ENCODE results near the gene FAM222B.
"Not testable (repeated sequence)": the region's sequence is repeated elsewhere in the genome, so short reads cannot be mapped to it uniquely, and the experiment has no call there.

The FAM222B gene

GRCh38 chr17:28745786-28746411, 96.7 kb downstream of the FAM222B start:
- no peak for DNase-seq (ENCODE audit: low read depth in 3 of 3)

GRCh38 chr17:28744972-28745785, 97.4 kb downstream of the FAM222B start:
- DNase-seq (ENCODE audit: low read depth in 3 of 3), result no peak

DNA sequence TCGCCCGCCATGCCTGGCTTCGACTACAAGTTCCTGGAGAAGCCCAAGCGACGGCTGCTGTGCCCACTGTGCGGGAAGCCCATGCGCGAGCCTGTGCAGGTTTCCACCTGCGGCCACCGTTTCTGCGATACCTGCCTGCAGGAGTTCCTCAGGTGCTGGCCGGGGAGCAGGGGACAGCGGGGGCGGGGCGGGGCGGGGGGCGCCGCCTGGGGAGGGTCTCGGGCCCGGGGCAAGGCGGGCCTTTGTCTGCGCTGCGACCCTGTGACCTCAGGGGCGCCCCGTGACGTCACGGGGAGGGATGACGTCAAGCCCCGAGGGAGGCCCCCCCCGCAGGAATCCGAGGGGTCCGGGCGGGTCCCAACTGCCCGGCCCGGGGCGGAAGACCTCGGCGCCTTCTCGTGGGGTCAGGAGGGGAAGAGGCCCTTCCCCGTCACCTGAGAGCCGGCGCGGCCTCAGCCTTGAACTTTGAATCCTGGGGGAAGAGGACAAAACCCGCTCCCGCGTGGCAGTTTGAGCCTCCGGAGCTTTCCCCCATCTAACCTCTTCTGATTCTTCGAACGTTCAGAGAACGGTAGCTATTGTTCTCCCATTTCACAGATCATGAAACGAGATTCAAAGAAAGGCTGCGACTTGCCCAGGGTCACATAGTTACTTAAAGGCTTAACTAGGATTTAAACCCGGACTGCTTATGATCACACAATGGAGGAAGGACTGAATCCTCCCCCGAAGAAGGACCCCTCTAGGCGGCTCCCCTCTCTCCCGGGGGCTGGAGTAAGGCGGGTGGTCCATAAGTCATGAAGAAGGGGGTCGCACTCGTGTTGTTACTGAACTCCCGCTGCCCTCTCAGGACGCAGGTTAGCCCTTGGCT, 98.3 kb downstream of the FAM222B start:
- no peak for DNase-seq (ENCODE audit: low read depth in 3 of 3)

DNA sequence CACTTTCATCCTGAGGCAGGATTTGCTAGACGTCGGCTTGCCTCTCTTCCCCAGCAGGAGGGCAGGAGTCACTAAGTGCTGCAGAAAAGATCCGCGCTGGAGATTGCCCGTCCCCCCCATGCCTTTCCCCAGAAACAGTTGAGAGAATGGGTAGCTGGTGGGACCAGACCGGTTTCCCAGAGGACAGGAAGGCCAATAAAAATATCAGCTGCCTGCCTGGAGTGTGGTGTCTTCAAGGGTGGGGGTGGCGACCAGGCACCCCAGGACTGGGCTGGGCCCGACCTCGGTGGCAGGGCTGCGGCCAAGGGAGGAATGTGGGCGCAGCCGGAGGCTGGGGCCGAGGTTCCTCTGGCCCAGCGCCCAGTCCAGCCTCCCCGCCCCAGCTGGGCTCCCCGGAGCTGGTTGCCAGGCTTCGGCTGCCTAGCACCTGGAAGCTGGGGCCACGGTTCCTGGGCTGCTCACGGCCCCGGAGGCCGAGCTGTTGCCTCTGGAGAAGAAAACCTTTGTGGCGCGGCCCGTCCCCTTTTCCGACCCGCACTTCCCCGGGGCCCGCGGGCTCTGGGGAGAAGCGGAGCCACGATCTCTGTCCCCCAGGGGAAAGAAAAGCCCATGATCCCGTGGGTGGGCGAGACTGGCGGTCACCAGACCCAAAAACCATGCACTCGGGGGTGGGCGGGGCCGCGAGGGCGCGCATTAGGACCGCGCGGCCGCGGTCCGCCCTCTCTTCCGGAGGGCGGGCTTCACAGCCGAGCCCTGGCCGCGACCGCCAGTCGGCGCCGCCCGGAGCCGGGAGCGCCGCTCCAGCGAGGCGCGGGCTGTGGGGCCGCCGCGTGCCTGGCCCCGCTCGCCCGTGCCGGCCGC, 99.1 kb downstream of the FAM222B start, which contains the start of gene TRAF4:
TRAF4 (plus strand) TSS at position 769 of the 861 bp plus-strand sequence. CDS start 102 bp downstream, outside the sequence.
- peak; percentile 51 to 80 (median 56) for DNase-seq (ENCODE audit: low read depth in 3 of 3)

DNA sequence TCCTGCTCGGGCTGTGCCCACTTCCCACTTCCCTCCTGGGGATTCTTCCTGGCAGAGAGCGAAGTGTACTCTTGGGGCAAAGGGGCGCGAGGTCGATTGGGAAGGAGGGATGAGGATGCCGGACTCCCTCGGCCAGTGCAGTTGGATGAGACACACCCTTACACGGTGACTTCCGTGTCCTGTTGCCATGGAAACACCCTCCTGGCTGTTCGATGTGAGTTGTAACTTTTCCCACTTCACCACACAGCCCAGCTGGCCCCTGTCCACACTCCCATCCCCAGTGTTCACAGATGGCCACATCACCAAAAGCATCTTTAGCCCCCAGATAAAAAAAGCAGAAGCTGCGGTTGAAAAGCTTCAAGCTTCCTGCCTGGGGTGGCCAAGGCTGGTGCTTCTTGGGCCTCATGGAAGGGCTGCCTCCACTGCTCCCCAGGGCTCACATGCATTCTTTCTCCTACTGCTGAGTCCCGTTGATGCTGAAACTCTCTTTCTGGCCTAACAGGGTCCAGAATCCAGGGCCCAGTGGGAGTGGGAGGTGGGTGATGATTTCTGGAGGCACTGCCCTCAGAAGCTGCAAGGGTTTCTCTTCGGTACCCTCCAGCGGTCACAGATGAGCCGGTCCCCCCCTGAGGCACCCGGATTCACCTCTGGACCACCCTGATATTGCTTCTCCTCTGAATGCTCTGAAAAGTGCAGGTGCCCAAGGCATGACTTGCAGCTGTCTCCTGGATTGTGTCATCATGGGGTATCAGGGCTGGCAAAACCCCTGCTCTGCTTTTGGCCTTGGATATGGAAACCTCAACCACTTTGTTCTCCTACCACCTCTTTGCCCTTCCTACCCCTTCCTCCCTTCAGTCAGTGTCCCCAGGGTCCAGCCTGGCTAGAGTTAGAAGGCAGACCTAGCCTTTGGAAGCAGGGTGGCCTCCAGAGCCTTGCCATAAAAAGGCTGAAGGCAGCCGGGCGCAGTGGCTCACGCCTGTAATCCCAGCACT, 100.9 kb downstream of the FAM222B start:
- DNase-seq (ENCODE audit: low read depth in 3 of 3), result no peak

DNA sequence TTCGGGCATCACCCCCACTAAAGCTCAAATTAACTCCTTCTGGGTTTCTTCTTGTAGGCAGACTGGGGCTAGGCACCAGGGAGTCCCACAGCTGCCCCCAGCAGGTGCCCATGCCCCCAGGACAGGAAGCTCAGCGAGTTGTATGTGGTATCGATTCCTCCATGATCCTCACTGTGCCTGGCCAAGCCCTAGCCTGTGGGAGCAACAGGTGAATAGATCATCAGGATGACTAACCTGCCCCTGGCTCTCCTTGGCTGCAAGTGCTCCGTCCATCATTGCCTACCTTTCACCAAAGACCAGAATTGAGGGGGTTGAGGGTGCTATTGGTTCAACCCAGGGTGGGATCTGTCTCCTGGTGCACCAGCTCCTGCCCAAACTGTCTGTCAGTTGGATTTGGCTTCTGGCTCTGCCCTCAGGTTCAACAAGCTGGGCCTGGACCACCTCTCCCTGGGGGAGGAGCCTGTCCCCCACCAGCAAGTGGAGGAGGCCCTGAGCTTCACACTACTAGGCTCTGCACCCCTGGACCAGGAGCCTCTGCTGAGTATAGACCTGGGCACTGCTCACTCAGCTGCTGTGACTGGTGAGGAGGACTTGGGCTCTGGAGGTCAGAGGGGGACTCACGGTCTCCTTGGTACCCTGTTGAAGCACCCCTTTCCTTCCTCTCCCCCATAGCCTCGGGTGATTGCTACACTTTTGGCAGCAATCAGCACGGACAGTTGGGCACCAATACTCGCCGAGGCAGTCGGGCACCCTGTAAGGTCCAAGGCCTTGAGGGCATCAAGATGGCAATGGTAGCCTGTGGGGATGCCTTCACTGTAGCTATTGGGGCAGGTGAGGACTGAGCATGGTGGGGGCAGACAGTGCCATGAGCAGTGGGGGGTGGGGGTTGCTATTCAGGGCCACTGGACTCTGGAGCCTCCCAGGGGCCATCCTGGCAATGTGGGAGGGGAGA, 101.9 kb downstream of the FAM222B start:
- DNase-seq (ENCODE audit: low read depth in 3 of 3), result no peak

DNA sequence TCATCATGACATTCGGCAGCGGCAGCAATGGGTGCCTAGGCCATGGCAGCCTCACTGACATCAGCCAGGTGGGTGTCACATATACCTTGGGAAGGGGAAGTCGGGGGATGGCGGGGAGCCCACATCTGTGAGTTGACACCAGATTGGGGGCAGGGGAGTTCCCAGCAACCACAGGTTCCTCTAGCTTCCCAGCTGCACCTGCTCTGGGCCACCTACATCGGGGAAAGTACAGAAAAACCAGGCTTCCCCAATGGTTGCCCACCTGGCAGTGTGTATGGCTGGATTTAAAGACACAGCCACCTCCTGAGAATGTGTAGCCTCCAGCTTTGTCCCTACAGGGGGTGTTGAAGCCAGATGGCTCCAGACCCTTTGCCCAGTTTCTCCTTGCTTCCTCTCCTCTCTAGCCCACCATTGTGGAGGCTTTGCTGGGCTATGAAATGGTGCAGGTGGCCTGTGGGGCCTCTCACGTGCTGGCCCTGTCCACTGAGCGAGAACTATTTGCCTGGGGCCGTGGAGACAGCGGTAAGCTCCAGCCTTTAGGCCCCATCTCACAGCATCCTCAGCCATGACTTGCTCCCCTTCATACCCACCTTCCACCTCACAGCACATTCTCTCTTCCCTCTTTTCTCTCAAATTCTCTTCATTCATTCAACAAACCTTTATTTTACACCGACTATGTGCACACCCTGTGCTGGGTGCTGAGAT, 103.8 kb downstream of the FAM222B start:
- DNase-seq (ENCODE audit: low read depth in 3 of 3), result no peak

DNA sequence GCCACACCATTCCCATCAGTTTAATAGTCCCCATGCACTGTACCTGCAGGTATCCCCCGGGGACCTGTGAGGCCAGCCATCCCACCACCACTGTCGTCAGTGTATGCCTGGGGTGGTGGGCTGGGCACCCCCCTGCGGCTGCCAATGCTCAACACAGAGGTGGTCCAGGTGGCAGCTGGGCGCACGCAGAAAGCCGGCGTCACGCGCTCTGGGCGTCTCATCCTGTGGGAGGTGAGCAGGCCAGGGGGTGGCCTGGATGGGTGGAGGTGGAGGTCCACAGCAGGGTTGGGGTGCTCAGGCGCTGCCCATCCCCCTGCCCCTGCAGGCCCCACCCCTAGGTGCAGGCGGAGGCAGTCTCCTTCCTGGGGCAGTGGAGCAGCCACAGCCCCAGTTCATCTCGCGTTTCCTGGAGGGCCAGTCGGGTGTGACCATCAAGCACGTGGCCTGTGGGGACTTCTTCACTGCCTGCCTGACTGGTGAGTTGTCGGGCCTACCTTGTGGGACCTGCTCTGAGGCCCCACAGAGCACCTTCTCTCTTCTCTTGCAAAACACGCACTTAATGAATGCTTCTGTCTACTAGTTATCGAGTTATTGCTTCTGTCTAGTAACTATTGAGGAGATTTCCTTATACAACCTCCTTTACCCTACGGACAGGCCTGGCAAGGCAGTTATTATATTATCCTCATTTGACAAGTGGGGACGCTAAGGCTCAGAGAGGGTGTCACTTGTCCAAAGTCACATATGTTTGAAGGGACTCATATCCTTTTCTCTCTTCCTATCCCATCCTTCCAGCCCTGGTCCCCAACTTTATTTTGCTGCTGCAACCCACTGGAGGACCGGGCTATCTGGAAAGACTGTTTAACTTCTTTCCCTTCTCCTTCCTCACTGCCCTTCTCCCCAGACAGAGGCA, 104.6 kb downstream of the FAM222B start:
- no peak for DNase-seq (ENCODE audit: low read depth in 3 of 3)

GRCh38 chr17:28737316-28737715, 105.3 kb downstream of the FAM222B start:
- DNase-seq (ENCODE audit: low read depth in 3 of 3), result no peak

DNA sequence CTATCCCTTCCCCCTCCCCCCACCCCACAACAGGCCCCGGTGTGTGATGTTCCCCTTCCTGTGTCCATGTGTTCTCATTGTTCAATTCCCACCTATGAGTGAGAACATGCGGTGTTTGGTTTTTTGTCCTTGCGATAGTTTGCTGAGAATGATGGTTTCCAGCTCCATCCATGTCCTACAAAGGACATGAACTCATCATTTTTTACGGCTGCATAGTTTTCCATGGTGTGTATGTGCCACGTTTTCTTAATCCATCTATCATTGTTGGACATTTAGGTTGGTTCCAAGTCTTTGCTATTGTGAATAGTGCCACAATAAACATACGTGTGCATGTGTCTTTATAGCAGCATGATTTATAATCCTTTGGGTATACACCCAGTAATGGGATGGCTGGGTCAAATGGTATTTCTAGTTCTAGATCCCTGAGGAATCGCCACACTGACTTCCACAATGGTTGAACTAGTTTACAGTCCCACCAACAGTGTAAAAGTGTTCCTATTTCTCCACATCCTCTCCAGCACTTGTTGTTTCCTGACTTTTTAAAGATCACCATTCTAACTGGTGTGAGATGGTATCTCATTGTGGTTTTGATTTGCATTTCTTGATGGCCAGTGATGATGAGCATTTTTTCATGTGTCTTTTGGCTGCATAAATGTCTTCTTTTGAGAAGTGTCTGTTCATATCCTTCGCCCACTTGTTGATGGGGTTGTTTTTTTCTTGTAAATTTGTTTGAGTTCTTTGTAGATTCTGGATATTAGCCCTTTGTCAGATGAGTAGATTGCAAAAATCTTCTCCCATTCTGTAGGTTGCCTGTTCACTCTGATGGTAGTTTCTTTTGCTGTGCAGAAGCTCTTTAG, 106.4 kb downstream of the FAM222B start:
- not testable (repeated sequence) for DNase-seq (ENCODE audit: low read depth in 3 of 3)

- no peak for DNase-seq (ENCODE audit: low read depth in 3 of 3)
These were observed 107.3 kb downstream of the FAM222B start for GRCh38 chr17:28735242-28735722.

DNA sequence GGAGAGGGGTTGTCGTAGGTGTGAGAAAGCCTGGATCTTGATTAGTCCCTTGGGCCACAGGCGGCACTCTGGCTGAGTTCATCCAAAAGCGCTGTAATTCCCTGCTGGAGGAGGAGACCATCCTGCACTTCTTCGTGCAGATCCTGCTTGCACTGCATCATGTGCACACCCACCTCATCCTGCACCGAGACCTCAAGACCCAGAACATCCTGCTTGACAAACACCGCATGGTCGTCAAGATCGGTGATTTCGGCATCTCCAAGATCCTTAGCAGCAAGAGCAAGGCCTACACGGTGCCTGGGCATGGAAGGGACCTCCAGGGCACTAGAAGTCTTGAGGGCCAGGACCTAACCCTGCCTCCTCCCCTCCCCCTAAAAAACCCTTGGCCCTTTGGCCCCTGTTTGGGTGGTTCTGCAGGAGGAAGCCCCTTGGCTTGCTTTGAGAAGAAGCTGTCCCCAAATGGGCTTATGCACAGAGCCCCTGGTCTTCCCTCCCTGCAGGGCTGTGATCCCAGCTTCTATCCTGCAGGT, 107.8 kb downstream of the FAM222B start:
- no peak for DNase-seq (ENCODE audit: low read depth in 3 of 3)

DNA sequence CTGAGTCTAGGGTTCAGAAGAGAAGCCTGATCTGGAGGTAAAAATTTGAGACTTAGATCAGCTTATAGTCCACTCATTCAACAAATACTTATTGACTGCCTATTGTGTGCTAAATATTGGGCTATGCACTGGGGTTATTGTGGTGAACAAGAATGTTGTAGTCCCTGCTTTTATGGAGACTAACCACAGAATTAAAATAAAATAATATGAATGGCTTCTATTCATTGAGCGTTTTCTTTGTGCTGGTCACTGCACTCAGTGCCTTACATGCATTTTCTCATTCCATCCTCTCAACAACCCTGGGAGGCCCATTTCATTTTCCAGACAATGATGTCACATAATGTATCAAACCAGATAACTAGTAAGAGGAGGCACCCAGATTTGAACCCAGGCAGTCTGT, 109.2 kb downstream of the FAM222B start:
- no peak for DNase-seq (ENCODE audit: low read depth in 3 of 3)

DNA sequence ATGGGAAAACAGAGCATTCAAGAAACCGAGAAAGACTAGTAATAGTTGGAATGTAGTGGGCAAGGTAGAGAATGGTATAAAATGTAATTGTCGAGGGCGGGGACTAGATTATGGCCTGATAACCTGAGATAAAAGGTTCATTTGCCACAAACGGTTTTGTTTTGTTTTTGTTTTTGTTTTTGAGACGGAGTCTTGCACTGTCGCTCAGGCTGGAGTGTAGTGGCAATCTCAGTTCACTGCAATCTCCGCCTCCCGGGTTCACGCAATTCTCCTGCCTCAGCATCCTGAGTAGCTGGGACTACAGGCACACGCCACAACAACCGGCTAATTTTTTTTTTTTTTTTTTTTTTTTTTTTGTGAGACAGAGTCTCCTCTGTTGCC, 112.7 kb downstream of the FAM222B start:
- DNase-seq (ENCODE audit: low read depth in 3 of 3), result no peak

- DNase-seq (ENCODE audit: low read depth in 3 of 3), result peak; percentile 95 to 98 (median 97)
These were observed 114.0 kb downstream of the FAM222B start, which contains the start of gene NEK8 for GRCh38 chr17:28728364-28729200. NEK8 (plus strand) TSS chr17:28728788; CDS start chr17:28728814, 26 bp downstream.

All from stimulated activated CD4-positive, alpha-beta T cell treated with anti-CD3 and anti-CD28 coated beads, TNF-alpha, amount 100 ng/mL, for 48 hours (primary cell).